Measurements from ENCODE around the gene BTBD2. TPM values are rescaled to one million over a fixed set of nuclear protein-coding genes. Genes with fewer than 3 reads are reported as not detected.

Gene BTBD2
- polyA plus RNA-seq, 3 donors = 2.8 to 36.0 (median 3.3) TPM

DNA sequence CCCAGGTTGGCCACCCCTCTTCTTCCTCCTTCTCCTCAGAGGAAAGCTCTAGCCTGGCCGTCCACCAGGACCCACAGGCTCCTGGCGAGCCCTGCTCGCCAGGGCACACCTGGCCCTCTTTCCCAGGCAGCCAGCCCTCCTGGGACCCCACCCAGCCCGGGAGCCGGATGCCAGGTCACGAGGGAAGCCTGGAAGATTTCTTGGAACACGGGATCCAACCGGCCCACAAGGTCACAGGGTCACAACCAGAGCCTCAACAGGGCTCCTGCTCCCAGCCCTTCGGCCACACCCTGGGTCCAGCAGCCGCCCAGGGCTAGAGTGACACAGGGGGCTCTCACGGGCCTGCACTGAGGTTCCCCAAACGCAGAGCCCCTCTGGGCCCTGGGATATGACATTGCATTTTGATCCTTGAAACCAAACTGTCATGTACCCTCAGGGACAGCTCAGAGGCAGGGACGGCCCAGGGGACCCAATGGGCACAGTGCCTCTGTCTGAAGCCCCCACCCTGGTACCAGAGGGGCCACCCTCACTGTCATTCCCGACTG lies 30.1 kb upstream of the BTBD2 start:
- Mint-ChIP-seq H3K4me3 (no peak overlapping the region), H3K27me3 (ENCODE audit: low read depth in 3 of 3) (peaks cover 0 to 2% (median 0%) of the 10 kb centered on the region in 3 donors), H3K36me3 (peaks cover 23 to 52% of the 10 kb centered on the region in 2 donors), H3K9me3 (no peaks in the 10 kb centered on the region), H3K27ac (peak overlapping the region in 2 of 7 donors; percentile 12 to 62), H3K4me1 (peaks cover 50% of the 10 kb centered on the region)
- Histone ChIP-seq H3K36me3 (replicated peaks in 1 of 2; ENCODE audit: control insufficient read depth in 1 of 2, insufficient read depth in 2 of 2, low read length in 2 of 2) (peaks cover 63 to 64% of the 10 kb centered on the region in 2 donors), H3K9ac (ENCODE audit: insufficient read depth, low read length, poor library complexity, severe bottlenecking) (no peak overlapping the region), H4K20me1 (ENCODE audit: insufficient read depth, low read length) (peaks cover 89% of the 10 kb centered on the region), H3K27me3 (ENCODE audit: control insufficient read depth in 2 of 2, insufficient read depth in 2 of 2, low read length in 2 of 2) (no peaks in the 10 kb centered on the region), H3K4me3 (replicated peaks in 1 of 3; ENCODE audit: low read depth in 2 of 3, low read length in 3 of 3) (no peak overlapping the region), H3K27ac (ENCODE audit: low read depth in 1 of 2, low read length in 2 of 2) (peak overlapping the region in 1 of 2 donors; percentile 70), H3K4me1 (ENCODE audit: control insufficient read depth in 1 of 2, insufficient read depth in 2 of 2, low read length in 2 of 2) (peaks cover 44 to 56% of the 10 kb centered on the region in 2 donors), H2AFZ (ENCODE audit: insufficient read depth, low read depth, low read length, poor library complexity, severe bottlenecking) (no peak overlapping the region), H3K79me2 (ENCODE audit: insufficient read depth, low read length) (peaks cover 75% of the 10 kb centered on the region), H3K4me2 (replicated peaks; ENCODE audit: extremely low read depth, low read length, poor library complexity, severe bottlenecking) (no peak overlapping the region), H3K9me3 (replicated peaks in 1 of 2; ENCODE audit: control insufficient read depth in 1 of 2, insufficient read depth in 1 of 2, low read length in 2 of 2) (no peaks in the 10 kb centered on the region)
- 92% methylated on average over 14 of the region's 14 CpGs for WGBS (ENCODE audit: insufficient coverage)
- no peak for DNase-seq
- intact Hi-C loops (cut with micrococcal nuclease) = loop anchor here in 1 of 2 donors (10.0 kb wide), 1 partner anchor 151 kb away; no protein-coding TSS in a partner anchor
- TF ChIP-seq, protein P1, sequence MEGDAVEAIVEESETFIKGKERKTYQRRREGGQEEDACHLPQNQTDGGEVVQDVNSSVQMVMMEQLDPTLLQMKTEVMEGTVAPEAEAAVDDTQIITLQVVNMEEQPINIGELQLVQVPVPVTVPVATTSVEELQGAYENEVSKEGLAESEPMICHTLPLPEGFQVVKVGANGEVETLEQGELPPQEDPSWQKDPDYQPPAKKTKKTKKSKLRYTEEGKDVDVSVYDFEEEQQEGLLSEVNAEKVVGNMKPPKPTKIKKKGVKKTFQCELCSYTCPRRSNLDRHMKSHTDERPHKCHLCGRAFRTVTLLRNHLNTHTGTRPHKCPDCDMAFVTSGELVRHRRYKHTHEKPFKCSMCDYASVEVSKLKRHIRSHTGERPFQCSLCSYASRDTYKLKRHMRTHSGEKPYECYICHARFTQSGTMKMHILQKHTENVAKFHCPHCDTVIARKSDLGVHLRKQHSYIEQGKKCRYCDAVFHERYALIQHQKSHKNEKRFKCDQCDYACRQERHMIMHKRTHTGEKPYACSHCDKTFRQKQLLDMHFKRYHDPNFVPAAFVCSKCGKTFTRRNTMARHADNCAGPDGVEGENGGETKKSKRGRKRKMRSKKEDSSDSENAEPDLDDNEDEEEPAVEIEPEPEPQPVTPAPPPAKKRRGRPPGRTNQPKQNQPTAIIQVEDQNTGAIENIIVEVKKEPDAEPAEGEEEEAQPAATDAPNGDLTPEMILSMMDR (IDR thresholded peaks at IDR 0.05) = no peak

DNA sequence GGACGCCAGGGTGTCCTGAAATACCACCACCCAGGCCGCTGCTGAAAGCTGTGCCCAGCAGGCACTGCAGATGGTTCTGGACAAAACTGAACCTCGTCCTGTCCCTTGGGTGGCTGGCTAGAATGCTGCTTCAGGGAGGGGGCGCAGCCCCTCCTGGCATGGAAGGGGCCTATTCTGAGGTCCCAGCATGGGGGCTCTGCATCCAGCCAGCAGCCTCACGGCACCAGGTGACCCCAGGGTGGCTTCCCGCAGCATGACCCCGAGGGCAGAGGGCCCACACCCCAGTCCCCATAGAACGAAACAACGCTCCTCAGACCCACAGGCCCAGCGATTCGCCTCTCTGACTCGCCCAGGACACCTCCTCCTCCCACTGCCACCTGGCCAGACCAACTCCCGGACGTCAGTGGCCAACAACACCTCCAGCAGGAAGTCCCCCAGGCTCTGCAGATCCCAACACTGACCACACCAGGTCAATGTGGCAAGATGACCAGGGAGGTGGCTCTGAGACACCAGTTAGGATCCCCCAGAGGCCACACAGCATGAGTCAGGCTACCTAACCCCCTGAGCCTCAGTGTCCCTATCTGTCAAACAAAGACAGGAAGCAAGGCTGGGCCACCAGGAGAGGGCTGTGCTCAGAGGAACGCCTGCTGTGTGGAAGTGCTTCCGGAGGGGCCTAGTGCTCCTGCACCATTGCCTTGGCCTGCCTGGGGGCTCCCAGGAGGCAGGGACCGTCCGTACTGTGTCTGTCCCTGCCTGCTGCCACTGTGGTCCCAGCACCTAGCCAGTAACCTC lies 29.4 kb upstream of the BTBD2 start:
- Mint-ChIP-seq H3K9me3 (no peaks in the 10 kb centered on the region), H3K27ac (peak overlapping the region; percentile 24 to 89 (median 75)), H3K4me1 (peaks cover 50% of the 10 kb centered on the region), H3K27me3 (ENCODE audit: low read depth in 3 of 3) (peaks cover 0 to 2% (median 0%) of the 10 kb centered on the region in 3 donors), H3K4me3 (no peak overlapping the region), H3K36me3 (peaks cover 26 to 57% of the 10 kb centered on the region in 2 donors)
- peaks cover 69 to 71% of the 10 kb centered on the region in 2 donors for H3K36me3 ChIP-seq (replicated peaks in 1 of 2; ENCODE audit: control insufficient read depth in 1 of 2, insufficient read depth in 2 of 2, low read length in 2 of 2)
- H3K27ac ChIP-seq (ENCODE audit: low read depth in 1 of 2, low read length in 2 of 2) = peak overlapping the region; percentile 67 to 70
- peaks cover 72% of the 10 kb centered on the region for H3K79me2 ChIP-seq (ENCODE audit: insufficient read depth, low read length)
- no peaks in the 10 kb centered on the region for H3K27me3 ChIP-seq (ENCODE audit: control insufficient read depth in 2 of 2, insufficient read depth in 2 of 2, low read length in 2 of 2)
- TF ChIP-seq, protein P1 (IDR thresholded peaks at IDR 0.05) = no peak
- H3K4me3 ChIP-seq (replicated peaks in 1 of 3; ENCODE audit: low read depth in 2 of 3, low read length in 3 of 3) = no peak overlapping the region
- H3K9ac ChIP-seq (ENCODE audit: insufficient read depth, low read length, poor library complexity, severe bottlenecking) = no peak overlapping the region
- 92% methylated on average over 18 of the region's 18 CpGs for WGBS (ENCODE audit: insufficient coverage)
- H3K9me3 ChIP-seq (replicated peaks in 1 of 2; ENCODE audit: control insufficient read depth in 1 of 2, insufficient read depth in 1 of 2, low read length in 2 of 2) = no peaks in the 10 kb centered on the region
- H3K4me2 ChIP-seq (replicated peaks; ENCODE audit: extremely low read depth, low read length, poor library complexity, severe bottlenecking) = no peak overlapping the region
- H3K4me1 ChIP-seq (ENCODE audit: control insufficient read depth in 1 of 2, insufficient read depth in 2 of 2, low read length in 2 of 2) = peaks cover 44 to 56% of the 10 kb centered on the region in 2 donors
- peaks cover 89% of the 10 kb centered on the region for H4K20me1 ChIP-seq (ENCODE audit: insufficient read depth, low read length)
- no peak for DNase-seq
- no peak overlapping the region for H2AFZ ChIP-seq (ENCODE audit: insufficient read depth, low read depth, low read length, poor library complexity, severe bottlenecking)
- intact Hi-C loops (cut with micrococcal nuclease) = loop anchor here in 1 of 2 donors (10.0 kb wide), 1 partner anchor 150 kb away; no protein-coding TSS in a partner anchor
